GM19025 (cell line): Measurements from ENCODE around the gene KCNMA1.

Experiments
- ATAC-seq: cut with Tn5 transposase; IDR thresholded peaks from one replicate; pipeline ENCODE4 v1.9.1; 2021; ENCODE audit warnings: mild to moderate bottlenecking, low read depth, moderate library complexity; ENCODE audit not compliant: unreplicated experiment

KCNMA1 gene

DNA sequence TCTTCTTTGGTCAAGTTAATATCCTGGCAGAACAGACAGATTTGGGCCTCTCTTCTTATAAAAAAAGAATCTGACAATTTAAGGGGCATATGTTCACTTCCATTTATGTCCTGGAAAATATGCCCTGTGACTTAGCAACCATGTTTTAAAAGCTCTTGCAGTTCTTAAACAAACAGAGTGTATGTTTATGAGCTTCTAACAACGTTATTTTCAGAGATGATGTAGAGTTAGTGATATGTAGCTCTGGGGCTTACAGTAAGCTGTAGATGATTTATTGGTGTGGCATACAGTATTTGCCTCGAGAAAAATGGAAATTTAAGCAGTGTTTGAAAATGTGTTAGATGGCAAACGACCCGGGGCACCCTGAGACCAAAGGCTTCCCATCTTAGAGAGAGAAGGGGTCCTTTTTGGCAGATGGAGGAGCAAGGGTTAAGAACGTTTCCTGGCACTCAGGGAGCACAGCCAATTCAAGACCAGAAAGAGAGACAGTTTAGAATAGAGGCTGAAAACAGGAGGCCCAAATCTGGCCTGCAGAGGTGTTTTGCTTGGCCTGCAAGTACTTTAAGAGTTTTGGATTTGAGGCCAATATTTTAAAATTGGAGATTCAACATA, 397.5 kb downstream of the KCNMA1 start:
- ATAC-seq: no peak

GRCh38 chr10:77237120-77237519, 400.5 kb downstream of the KCNMA1 start:
- ATAC-seq: no peak

DNA sequence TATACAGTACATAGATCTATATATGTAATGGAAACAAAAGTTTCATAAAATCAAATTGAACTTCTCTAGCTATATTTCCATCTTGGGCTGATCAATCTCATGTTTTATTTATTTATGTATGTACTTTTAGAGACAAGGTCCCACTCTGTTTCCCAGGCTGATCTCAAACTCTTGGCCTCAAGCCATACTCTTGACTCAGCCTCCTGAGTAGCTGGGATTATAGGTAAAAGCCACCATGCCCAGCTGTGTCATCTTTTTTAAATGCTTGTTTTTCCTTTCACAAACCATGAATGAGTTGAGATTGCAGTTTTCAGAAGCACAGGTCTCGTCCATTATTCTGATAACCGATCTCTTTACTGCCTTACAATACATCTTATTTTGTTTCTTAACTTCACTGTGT, 400.9 kb downstream of the KCNMA1 start:
- ATAC-seq: no peak

GRCh38 chr10:77236029-77236428, 401.6 kb downstream of the KCNMA1 start:
- no peak for ATAC-seq

DNA sequence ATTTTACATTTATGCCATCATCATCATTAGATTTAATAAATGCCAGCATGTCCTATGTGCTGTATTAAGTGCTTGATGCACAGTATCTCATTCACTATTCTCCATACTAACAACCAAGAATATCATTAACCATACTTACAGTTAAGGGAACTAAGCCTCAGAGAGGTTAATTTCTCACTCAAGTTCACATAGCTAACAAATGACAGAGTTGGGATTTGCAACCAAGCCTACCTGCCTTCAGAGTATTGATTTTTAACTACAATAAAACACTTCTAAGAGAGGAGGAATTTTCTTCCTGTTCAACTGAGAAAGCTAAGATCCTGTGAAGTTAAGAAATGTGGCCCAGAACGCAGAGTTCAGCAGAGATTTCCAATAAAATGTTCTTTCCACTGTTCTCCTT, 403.0 kb downstream of the KCNMA1 start:
- ATAC-seq: no peak

DNA sequence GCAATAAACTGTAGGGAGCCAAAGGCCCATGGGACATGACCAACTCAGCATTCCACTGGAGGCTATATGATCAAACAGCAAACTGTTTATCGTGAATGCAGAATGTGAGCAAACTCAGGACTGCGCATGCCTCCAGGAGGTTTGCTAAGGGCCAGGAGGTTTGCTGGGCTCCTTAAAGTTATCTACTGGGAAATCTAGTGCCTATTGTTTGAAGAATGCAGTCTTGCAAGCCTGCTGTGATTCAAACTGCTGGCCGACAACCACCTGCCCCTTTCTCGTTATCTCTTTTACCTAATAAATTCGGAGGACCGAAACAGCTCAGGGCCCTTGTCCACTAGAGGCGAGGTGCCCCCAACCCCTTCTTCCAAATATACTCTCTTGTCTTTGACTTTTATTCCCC, 404.1 kb downstream of the KCNMA1 start:
- no peak for ATAC-seq

DNA sequence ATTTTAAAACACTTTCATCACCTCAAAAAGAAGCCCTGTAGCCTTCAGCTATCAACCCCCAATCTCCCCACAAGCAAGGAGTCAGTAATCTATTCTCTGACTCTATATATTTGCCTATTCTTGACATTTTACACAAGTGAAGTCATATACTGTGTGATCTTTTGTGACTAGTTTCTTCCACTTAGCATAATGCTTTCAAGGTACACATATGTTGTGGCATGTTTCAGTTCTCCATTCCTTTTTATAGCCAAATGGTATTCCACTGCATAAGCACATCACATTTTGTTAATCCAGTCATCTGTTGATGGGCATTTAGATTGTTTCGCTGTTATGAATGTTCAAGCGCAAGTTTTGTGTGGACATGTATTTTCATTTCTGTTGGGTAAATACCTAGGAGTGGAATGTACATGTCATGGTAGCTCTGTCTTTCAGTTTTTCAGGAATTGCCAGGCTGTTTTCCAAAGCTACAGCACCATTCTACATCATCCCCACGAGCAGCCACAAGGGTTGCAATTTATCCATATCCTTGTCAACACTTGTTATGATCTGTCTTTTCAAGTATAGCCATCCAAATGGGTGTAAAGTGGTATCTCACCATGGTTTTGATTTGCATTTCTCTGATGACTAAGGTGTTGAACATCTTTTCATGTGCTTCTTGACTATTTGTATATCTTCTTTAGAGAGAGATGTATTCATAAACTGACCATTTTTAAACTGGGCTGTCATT, 405.6 kb downstream of the KCNMA1 start:
- ATAC-seq: no peak

- no peak for ATAC-seq
Observed at GRCh38 chr10:77231375-77231774, 406.2 kb downstream of the KCNMA1 start.

DNA sequence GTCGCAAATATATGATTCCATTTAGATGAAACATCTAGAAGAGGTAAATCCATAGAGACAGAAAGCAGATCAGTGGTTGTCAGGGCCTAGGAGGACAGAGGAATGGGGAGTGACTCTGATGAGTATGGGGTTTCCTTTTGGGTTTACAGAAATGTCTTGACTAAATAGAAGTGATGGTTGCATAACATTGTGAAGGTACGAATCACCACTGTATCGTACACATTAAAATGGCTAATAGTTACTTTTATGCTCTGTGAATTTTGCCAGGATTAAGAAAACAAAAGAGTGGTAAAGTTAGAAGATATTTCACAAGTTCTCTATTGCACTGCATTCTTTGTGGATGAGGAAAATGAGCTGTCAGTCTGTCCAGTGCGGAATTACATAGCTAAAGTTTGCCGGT, 407.4 kb downstream of the KCNMA1 start:
- ATAC-seq: no peak

GRCh38 chr10:77229704-77230103, 407.9 kb downstream of the KCNMA1 start:
- no peak for ATAC-seq

DNA sequence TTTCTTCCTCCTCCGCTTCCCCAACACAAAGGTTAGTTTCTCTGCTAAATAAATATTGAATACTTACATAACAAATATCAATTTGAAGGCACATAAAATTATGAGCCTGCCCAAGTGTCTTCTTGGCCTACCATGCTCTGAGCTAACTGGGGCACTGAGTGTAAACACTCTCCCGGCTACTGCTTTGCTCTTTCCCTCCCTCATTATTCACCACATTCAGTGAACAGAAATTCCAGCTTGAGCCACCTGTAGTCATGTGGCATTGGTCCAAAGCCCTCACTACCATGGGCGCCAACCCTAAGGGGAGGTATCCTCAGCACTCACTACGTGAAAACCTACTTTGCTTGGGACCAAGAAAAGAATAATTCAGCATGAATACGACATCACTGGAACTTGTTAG, 409.0 kb downstream of the KCNMA1 start:
- no peak for ATAC-seq

- no peak for ATAC-seq
Observed at GRCh38 chr10:77226853-77227565, 410.6 kb downstream of the KCNMA1 start.

DNA sequence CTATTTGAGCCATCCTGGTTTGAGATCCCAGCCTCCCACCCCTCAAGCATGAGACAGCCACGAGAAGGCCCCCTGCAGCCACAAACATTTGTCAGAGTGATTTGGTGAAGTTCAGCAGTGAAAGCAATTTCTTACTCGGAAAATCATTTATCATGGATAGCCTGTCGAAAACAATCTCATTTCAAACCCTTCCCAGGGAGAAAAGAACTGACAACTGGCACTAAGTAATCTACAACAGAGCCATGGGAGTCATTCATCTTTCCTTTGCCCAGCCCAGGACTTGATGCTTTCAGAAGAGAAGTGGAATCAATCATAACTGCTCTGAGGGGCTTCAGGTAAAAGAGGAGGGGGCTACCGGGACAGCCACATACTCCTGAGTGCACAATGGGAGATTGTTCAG, 411.2 kb downstream of the KCNMA1 start:
- ATAC-seq: no peak

- ATAC-seq: no peak
Observed at GRCh38 chr10:77226020-77226419, 411.6 kb downstream of the KCNMA1 start.

DNA sequence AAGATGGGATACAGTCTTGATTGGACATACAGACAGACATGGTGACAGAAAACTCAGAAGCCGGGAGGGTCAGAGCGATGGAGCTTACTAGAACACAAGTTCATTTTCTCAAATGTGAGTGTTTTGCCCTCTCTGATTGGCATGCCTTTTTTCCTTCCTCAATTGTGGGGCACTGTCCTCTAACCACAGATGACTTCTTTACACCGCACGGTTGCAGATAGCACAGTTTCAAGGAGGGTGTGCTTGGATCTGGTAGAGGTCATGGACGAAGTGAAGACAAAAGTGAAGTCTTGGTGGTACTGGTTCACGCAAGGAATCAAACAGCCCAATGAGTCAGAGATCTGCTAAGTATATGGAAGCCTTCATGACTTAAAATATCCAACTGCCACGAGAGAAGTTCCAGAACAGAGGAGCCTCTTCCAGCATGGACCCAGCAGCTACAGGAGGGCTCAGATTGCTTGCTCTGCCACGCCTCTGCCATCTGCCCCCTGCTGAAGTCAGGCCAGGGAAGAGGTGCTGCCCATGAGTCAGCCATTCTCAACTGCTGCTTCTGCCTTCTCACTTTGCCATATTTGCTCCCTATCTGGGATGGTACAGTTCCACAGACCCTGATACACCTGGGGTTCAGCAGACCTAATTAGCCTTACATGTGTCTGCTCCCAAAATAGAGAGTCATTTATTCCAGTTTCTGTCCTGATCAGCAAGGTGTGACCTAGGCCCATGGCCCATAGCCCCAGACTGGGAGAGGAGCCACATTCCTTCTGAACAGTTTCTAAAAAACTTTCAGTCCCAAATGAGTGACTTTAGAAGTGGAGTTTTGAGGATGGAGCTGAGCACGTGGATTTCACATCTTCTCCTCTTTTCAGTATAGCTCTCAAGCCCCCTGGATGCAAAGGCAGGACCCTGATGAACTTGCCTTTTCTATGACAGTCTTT, 413.8 kb downstream of the KCNMA1 start:
- ATAC-seq: no peak

DNA sequence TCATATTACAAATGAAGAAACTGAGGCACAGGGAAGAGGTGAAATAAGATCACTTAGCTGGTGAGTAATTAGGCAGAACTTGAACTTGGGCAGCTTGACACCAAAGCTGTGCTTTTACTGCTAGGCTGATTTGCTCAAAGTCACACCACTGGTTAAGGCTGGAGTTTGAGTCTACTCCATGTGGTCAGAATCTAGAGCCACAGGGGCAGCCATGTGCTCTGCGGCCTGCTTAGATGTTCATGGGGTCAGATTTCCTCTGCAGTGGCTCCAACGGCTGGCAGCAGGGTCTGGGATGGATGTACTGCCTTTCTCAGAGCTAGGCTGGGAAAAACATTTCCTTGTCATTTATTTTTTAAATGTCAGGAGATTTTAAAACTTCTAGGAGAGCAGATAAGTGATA, 417.5 kb downstream of the KCNMA1 start:
- ATAC-seq: no peak

- no peak for ATAC-seq
Observed at GRCh38 chr10:77219046-77219445, 418.6 kb downstream of the KCNMA1 start.

- no peak for ATAC-seq
Observed at GRCh38 chr10:77214799-77215198, 422.8 kb downstream of the KCNMA1 start.

DNA sequence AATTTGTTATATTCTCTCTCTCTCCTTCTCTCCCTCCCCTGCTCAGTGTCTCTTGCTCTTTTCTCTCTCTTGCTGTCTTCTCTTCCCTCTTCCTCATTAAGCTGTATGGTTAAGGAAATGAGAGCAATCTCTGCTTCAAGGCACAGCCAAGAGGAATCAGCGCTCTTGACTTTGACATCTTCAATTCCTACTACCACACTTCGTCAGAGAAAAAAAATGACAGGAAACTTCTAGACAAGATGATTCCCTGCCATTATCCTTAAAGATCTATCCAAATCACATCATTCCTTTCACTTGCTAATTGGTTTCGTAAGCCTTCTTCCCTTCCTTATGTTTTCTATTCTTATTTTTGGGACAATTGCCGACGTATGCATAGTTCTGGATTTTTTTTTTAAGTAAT, 425.0 kb downstream of the KCNMA1 start:
- no peak for ATAC-seq

- no peak for ATAC-seq
Observed at GRCh38 chr10:77210645-77211044, 427.0 kb downstream of the KCNMA1 start.
